ENCODE results near the gene TNFRSF1B. TPM values are rescaled to one million over a fixed set of nuclear protein-coding genes. Genes with fewer than 3 reads are reported as not detected.
A peak's percentile ranks its signal among the peaks of the same experiment; 100 is the strongest.

TNFRSF1B gene
- total and polyA plus RNA-seq, 9 of the 15 experiments (the other 6 are each of a cell fraction or from before 2014, with no cell fraction given), result 8.8 to 91.3 (median 36.0) TPM

GRCh38 chr1:12188115-12188514, 21.3 kb downstream of the TNFRSF1B start (continued):
- TF ChIP-seq, protein P1, sequence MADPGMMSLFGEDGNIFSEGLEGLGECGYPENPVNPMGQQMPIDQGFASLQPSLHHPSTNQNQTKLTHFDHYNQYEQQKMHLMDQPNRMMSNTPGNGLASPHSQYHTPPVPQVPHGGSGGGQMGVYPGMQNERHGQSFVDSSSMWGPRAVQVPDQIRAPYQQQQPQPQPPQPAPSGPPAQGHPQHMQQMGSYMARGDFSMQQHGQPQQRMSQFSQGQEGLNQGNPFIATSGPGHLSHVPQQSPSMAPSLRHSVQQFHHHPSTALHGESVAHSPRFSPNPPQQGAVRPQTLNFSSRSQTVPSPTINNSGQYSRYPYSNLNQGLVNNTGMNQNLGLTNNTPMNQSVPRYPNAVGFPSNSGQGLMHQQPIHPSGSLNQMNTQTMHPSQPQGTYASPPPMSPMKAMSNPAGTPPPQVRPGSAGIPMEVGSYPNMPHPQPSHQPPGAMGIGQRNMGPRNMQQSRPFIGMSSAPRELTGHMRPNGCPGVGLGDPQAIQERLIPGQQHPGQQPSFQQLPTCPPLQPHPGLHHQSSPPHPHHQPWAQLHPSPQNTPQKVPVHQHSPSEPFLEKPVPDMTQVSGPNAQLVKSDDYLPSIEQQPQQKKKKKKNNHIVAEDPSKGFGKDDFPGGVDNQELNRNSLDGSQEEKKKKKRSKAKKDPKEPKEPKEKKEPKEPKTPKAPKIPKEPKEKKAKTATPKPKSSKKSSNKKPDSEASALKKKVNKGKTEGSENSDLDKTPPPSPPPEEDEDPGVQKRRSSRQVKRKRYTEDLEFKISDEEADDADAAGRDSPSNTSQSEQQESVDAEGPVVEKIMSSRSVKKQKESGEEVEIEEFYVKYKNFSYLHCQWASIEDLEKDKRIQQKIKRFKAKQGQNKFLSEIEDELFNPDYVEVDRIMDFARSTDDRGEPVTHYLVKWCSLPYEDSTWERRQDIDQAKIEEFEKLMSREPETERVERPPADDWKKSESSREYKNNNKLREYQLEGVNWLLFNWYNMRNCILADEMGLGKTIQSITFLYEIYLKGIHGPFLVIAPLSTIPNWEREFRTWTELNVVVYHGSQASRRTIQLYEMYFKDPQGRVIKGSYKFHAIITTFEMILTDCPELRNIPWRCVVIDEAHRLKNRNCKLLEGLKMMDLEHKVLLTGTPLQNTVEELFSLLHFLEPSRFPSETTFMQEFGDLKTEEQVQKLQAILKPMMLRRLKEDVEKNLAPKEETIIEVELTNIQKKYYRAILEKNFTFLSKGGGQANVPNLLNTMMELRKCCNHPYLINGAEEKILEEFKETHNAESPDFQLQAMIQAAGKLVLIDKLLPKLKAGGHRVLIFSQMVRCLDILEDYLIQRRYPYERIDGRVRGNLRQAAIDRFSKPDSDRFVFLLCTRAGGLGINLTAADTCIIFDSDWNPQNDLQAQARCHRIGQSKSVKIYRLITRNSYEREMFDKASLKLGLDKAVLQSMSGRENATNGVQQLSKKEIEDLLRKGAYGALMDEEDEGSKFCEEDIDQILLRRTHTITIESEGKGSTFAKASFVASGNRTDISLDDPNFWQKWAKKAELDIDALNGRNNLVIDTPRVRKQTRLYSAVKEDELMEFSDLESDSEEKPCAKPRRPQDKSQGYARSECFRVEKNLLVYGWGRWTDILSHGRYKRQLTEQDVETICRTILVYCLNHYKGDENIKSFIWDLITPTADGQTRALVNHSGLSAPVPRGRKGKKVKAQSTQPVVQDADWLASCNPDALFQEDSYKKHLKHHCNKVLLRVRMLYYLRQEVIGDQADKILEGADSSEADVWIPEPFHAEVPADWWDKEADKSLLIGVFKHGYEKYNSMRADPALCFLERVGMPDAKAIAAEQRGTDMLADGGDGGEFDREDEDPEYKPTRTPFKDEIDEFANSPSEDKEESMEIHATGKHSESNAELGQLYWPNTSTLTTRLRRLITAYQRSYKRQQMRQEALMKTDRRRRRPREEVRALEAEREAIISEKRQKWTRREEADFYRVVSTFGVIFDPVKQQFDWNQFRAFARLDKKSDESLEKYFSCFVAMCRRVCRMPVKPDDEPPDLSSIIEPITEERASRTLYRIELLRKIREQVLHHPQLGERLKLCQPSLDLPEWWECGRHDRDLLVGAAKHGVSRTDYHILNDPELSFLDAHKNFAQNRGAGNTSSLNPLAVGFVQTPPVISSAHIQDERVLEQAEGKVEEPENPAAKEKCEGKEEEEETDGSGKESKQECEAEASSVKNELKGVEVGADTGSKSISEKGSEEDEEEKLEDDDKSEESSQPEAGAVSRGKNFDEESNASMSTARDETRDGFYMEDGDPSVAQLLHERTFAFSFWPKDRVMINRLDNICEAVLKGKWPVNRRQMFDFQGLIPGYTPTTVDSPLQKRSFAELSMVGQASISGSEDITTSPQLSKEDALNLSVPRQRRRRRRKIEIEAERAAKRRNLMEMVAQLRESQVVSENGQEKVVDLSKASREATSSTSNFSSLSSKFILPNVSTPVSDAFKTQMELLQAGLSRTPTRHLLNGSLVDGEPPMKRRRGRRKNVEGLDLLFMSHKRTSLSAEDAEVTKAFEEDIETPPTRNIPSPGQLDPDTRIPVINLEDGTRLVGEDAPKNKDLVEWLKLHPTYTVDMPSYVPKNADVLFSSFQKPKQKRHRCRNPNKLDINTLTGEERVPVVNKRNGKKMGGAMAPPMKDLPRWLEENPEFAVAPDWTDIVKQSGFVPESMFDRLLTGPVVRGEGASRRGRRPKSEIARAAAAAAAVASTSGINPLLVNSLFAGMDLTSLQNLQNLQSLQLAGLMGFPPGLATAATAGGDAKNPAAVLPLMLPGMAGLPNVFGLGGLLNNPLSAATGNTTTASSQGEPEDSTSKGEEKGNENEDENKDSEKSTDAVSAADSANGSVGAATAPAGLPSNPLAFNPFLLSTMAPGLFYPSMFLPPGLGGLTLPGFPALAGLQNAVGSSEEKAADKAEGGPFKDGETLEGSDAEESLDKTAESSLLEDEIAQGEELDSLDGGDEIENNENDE (IDR thresholded peaks at IDR 0.05; ENCODE audit: low read depth, low read length), result no peak
- peak in 1 of 2 experiments; percentile 14; a peak in 1 of 4 replicates for TF ChIP-seq KDM1A (IDR thresholded peaks at IDR 0.05)
- no peak for TF ChIP-seq RFX5 (IDR thresholded peaks at IDR 0.05; ENCODE audit: low read depth, low read length)
- 0 out of 2 replicates have a peak, but pooled peaks have one; percentile 58 for TF ChIP-seq SMARCA5 (IDR thresholded peaks at IDR 0.05)
- TF ChIP-seq PHB (CRISPR knock-in tag; IDR thresholded peaks at IDR 0.05), result no peak
- 0 out of 2 replicates have a peak, but pooled peaks have one; percentile 70 for TF ChIP-seq PTBP1 (IDR thresholded peaks at IDR 0.05; ENCODE audit: low read depth, low read length)
- no peak for TF ChIP-seq ZFPM2 (CRISPR knock-in tag; IDR thresholded peaks at IDR 0.05)
- no peak for TF ChIP-seq MTA2 (IDR thresholded peaks at IDR 0.05; ENCODE audit: low read depth)
- TF ChIP-seq CBFA2T2 (conservative IDR thresholded peaks at IDR 0.05), result no peak
